ENCODE measurements around the gene ARID1B. TPM values are rescaled to one million over a fixed set of nuclear protein-coding genes. Genes with fewer than 3 reads are reported as not detected.

The ARID1B gene
- total and polyA plus RNA-seq, 2 of the 4 experiments (the other 2 are of a cell fraction), result 14.5 to 20.1 TPM

- H3K14ac ChIP-seq (replicated peaks; ENCODE audit: low read depth, low read length), result no peak overlapping the region
- no peak overlapping the region for H3K27ac ChIP-seq (ENCODE audit: insufficient read depth, low read length)
- no peak overlapping the region for H3K18ac ChIP-seq (ENCODE audit: low read depth, low read length)
- BruUV-seq (replicated peaks), result no TSS peak
- WGBS, 2 experiments (ENCODE audit: extremely low coverage in 2 of 2, insufficient read length in 1 of 2), result 100% methylated on average over 1 of the region's 7 CpGs; no CpG with 5 or more reads in 1 of the 2 experiments
- no peak overlapping the region for H2AK5ac ChIP-seq (ENCODE audit: low read depth, low read length)
- H2AK9ac ChIP-seq (replicated peaks; ENCODE audit: low read depth, low read length, poor library complexity), result no peak overlapping the region
- peaks cover 25 to 69% of the 10 kb centered on the region in 2 experiments for H3K79me1 ChIP-seq (ENCODE audit: low read depth in 1 of 2, low read length in 2 of 2)
- H3K4me3 ChIP-seq (ENCODE audit: insufficient read depth, low read depth, low read length), result no peak overlapping the region
- H3K36me3 ChIP-seq (ENCODE audit: control insufficient read depth, insufficient read depth, low read length), result peaks cover 2% of the 10 kb centered on the region
- H4K8ac ChIP-seq (ENCODE audit: low read depth in 2 of 2, low read length in 2 of 2), result no peak overlapping the region
- no peak overlapping the region for H2AFZ ChIP-seq (replicated peaks; ENCODE audit: low read length, poor library complexity)
- H3K4me2 ChIP-seq (ENCODE audit: low read depth, low read length), result no peak overlapping the region
- no peak overlapping the region for H2BK5ac ChIP-seq (ENCODE audit: low read depth, low read length, poor library complexity, severe bottlenecking)
- no peak overlapping the region for H2BK15ac ChIP-seq (ENCODE audit: low read depth, low read length)
- ChIA-PET POLR2A (ENCODE audit: unreplicated experiment) (no interaction called here), CTCF (interaction anchor here (0.7 kb wide), 1 partner anchor 203 kb away, joined by 3 read pairs; no protein-coding TSS in a partner anchor)
- DNase-seq (no peak), ATAC-seq (ENCODE audit: low read depth) (no peak)
- in situ Hi-C loops (cut with MboI; ENCODE audit: low sequenced_read_pairs), result loop anchor here (10.0 kb wide), 2 partner anchors 165 to 225 kb away; no protein-coding TSS in a partner anchor
- no peak overlapping the region for H3K56ac ChIP-seq (ENCODE audit: extremely low read depth, insufficient read depth, low read length)
- peak overlapping the region; percentile 17; the same call in 1 of the 2 replicates for H3K23ac ChIP-seq (ENCODE audit: low read depth, low read length)
- peaks cover 80% of the 10 kb centered on the region for H4K20me1 ChIP-seq (ENCODE audit: insufficient read depth, low read length)
- no peak overlapping the region for H4K5ac ChIP-seq (ENCODE audit: low read depth, low read length)
- no peak overlapping the region for H3K9ac ChIP-seq (ENCODE audit: low read depth, low read length)
- H3K4me1 ChIP-seq (ENCODE audit: control insufficient read depth, insufficient read depth, low read length), result peaks cover 17% of the 10 kb centered on the region
- H3K4ac ChIP-seq (ENCODE audit: low read depth, low read length), result no peak overlapping the region
- no peak overlapping the region for H2BK120ac ChIP-seq (ENCODE audit: low read depth, low read length)
- H3K27me3 ChIP-seq (ENCODE audit: control insufficient read depth, insufficient read depth, low read length), result no peaks in the 10 kb centered on the region
- TF ChIP-seq BHLHE40 (IDR thresholded peaks at IDR 0.05; ENCODE audit: low read depth, low read length), result no peak
- no peak for TF ChIP-seq POLR2A (IDR thresholded peaks at IDR 0.05; ENCODE audit: low read depth, low read length)
- no peak for TF ChIP-seq ELK1 (IDR thresholded peaks at IDR 0.05; ENCODE audit: borderline replicate concordance, low read depth, low read length)
- no peak for TF ChIP-seq NFE2L2 (IDR thresholded peaks at IDR 0.05; ENCODE audit: low read depth, low read length)
- TF ChIP-seq CEBPB (IDR thresholded peaks at IDR 0.05; ENCODE audit: low read depth, low read length), result no peak
- no peak for TF ChIP-seq MAFK (IDR thresholded peaks at IDR 0.05; ENCODE audit: low read depth, low read length)
- TF ChIP-seq CHD1 (IDR thresholded peaks at IDR 0.05; ENCODE audit: low read depth, low read length), result no peak
- no peak overlapping the region for H2BK20ac ChIP-seq (ENCODE audit: low read depth, low read length)
- intact Hi-C loops (cut with micrococcal nuclease), result no loop called here
- H3K9me3 ChIP-seq (ENCODE audit: control insufficient read depth, insufficient read depth, low read length), result no peaks in the 10 kb centered on the region
- H3K9me1 ChIP-seq (ENCODE audit: insufficient read depth, low read length), result peaks cover 15% of the 10 kb centered on the region
- dilution Hi-C loops (cut with HindIII; ENCODE audit: low sequenced_read_pairs, unreplicated experiment), result no loop called here
- H4K91ac ChIP-seq (ENCODE audit: insufficient read depth, low read depth, low read length), result no peak overlapping the region
Measured at GRCh38 chr6:156789081-156789943, 12.1 kb downstream of the ARID1B start.

All from IMR-90 (cell line).